BLaER1 (cell line): Measurements from ENCODE around the gene CDH1.

ENCODE experiments used
- H3K27ac ChIP-seq: shearing (Covaris generic); formaldehyde crosslinking; 2 replicates; pipeline ENCODE4 v1.8.1; 2022
- H3K27me3 ChIP-seq: shearing (Covaris generic); formaldehyde crosslinking; 2 replicates; pipeline ENCODE4 v1.8.1; 2022
- H3K36me3 ChIP-seq: shearing (Covaris generic); formaldehyde crosslinking; 2 replicates; pipeline ENCODE4 v1.8.1; 2022
- H3K4me1 ChIP-seq: shearing (Covaris generic); formaldehyde crosslinking; 2 replicates; pipeline ENCODE4 v1.8.1; 2022
- H3K4me2 ChIP-seq: shearing (Covaris generic); formaldehyde crosslinking; 2 replicates; pipeline ENCODE4 v1.8.1; 2022
- H3K4me3 ChIP-seq: shearing (Covaris generic); formaldehyde crosslinking; 2 replicates; pipeline ENCODE4 v1.8.1; 2022
- H3K9ac ChIP-seq: shearing (Covaris generic); formaldehyde crosslinking; 2 replicates; pipeline ENCODE4 v1.8.1; 2022
- H3K9me3 ChIP-seq: shearing (Covaris generic); formaldehyde crosslinking; 2 replicates; pipeline ENCODE4 v1.8.1; 2022
- H4K20me1 ChIP-seq: shearing (Covaris generic); formaldehyde crosslinking; 2 replicates; pipeline ENCODE4 v1.8.1; 2022
- Cebpa-rat ChIP-seq: shearing (Covaris generic); IDR thresholded peaks from 2 replicates; pipeline ENCODE4 v1.8.1; 2022

CDH1 gene

DNA sequence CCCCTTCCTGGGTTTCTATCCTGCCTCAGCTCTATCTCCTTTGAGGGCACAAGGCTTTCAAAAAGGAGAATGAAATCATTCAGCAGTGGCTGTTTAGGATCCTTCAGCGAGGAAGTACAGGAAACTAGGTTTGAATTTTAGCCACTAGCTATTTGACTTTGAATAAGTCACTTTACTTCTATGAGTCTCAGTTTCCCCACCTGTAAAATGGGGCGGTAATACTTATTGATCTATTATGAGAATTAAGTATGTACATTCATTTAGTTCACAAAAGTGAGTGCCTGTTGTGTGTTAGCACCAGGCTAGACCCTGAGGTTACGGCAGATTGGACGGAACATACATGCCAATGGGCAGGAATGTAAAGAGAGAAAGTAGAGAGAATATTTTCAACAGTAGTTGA lies 6.6 kb downstream of the CDH1 start:
- no peak for TF ChIP-seq Cebpa-rat
- peaks cover 4% of the 10 kb centered on the region for H3K27me3 ChIP-seq
- no peaks in the 10 kb centered on the region for H3K36me3 ChIP-seq
- H3K4me3 ChIP-seq, result no peak overlapping the region
- H3K9ac ChIP-seq, result no peak overlapping the region
- H3K4me2 ChIP-seq, result no peak overlapping the region
- H3K4me1 ChIP-seq, result peaks cover 40% of the 10 kb centered on the region
- H4K20me1 ChIP-seq, result peaks cover 25% of the 10 kb centered on the region
- no peaks in the 10 kb centered on the region for H3K9me3 ChIP-seq
- H3K27ac ChIP-seq, result no peak overlapping the region

DNA sequence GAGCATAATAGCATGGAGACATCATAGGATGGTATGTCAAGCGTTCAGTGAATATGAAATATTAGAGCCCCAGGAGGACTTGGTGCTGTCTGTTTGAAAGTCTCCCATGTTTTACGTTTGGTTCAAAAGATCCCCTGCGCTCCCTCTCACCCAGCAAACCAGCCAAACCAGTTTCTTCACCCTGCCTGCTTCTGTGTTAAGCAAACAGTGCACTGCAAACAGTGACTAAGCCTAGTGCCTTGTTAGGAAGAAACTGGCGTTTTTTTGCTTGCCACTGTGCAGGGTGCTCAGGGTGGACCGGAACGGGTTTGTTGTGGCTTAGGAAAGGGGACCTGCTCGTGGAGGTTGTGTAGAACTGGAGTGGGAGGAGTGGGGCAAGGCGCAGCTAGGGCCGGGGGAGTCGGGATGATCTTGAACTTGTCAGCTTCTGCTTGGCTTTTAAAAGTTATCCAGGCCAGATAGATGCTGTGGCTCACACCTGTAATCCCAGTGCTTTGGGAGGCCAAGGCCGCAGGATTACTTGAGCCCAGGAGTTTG lies 7.7 kb downstream of the CDH1 start:
- Histone ChIP-seq H3K4me3 (no peak overlapping the region), H3K9me3 (no peaks in the 10 kb centered on the region), H3K36me3 (no peaks in the 10 kb centered on the region), H3K27ac (no peak overlapping the region), H4K20me1 (peaks cover 20% of the 10 kb centered on the region), H3K27me3 (no peaks in the 10 kb centered on the region), H3K4me1 (peaks cover 33% of the 10 kb centered on the region), H3K9ac (no peak overlapping the region), H3K4me2 (no peak overlapping the region)
- TF ChIP-seq Cebpa-rat, result no peak

DNA sequence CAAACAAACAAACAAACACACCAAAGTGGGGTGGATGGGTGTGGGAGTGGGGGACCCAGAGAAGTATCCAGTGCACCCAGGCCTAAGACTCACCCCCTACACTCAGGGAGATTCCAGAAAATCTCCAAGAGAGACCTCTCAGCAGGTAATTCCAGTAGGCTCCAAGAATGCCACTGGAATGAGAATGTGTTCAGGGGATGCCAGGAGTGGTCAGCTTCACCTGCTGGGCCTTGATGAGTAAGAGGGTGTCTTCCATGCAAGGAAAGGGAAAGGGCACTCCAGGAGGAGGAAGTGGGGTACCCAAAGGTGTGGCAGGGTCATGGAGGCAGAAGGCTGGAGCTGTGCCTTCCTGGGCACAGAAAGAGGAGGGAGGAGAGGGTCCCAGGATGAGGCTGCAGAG lies 9.9 kb downstream of the CDH1 start:
- Histone ChIP-seq H3K27me3 (no peaks in the 10 kb centered on the region), H3K4me3 (no peak overlapping the region), H3K4me1 (peaks cover 12% of the 10 kb centered on the region), H3K9me3 (no peaks in the 10 kb centered on the region), H3K36me3 (no peaks in the 10 kb centered on the region), H3K4me2 (no peak overlapping the region), H3K9ac (no peak overlapping the region), H4K20me1 (no peaks in the 10 kb centered on the region), H3K27ac (no peak overlapping the region)
- TF ChIP-seq Cebpa-rat, result no peak

DNA sequence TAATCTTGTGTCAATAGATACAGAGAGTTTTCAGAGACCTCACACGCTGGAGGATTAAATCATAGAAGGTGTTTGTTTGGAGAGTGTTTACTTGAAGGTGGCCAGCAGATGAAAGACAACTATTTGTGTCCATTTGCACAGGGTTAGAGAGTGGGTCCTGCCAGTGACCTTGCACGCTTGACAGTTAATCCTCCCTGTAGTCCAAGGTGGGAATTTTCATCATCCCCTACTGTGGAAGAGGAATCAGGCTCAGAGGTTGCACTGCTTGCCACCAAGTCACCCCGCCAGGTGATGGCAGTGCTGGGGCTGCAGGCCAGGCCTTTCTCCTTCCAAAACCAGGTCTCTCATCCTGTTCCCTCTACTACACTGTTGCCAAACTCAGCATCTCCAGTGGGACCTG lies 12.3 kb downstream of the CDH1 start:
- Histone ChIP-seq H3K27me3 (no peaks in the 10 kb centered on the region), H3K4me1 (no peaks in the 10 kb centered on the region), H3K9me3 (no peaks in the 10 kb centered on the region), H3K4me2 (no peak overlapping the region), H3K36me3 (no peaks in the 10 kb centered on the region), H4K20me1 (no peaks in the 10 kb centered on the region), H3K4me3 (no peak overlapping the region), H3K9ac (no peak overlapping the region), H3K27ac (no peak overlapping the region)
- TF ChIP-seq Cebpa-rat, result no peak

DNA sequence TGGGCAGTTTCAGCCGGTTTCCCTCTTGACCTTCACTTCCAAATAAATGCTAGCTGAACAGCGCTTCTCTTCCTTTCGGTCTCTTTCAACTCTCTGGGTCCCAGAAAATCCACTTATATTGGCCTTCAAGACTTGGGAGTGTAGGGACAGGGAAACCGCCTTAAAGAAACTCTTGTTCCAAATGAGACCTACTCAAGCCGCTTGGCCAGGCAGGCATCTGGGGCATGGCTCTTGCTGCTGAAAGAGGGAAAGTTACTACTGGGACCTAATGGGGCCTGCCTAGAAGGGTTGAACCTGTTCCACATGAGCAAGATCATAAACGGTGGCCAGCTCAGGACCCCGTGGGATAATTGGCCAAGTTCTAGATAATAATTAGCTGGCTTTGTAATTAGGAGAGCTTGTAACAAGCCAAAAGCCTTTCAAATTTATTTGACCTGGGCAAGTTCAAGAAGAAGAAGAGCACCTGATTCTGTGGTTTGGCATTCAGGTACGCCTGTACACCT lies 13.2 kb downstream of the CDH1 start:
- Histone ChIP-seq H3K36me3 (no peaks in the 10 kb centered on the region), H4K20me1 (no peaks in the 10 kb centered on the region), H3K9ac (no peak overlapping the region), H3K9me3 (no peaks in the 10 kb centered on the region), H3K4me1 (no peaks in the 10 kb centered on the region), H3K4me2 (no peak overlapping the region), H3K27ac (no peak overlapping the region), H3K4me3 (no peak overlapping the region), H3K27me3 (no peaks in the 10 kb centered on the region)
- TF ChIP-seq Cebpa-rat, result no peak

DNA sequence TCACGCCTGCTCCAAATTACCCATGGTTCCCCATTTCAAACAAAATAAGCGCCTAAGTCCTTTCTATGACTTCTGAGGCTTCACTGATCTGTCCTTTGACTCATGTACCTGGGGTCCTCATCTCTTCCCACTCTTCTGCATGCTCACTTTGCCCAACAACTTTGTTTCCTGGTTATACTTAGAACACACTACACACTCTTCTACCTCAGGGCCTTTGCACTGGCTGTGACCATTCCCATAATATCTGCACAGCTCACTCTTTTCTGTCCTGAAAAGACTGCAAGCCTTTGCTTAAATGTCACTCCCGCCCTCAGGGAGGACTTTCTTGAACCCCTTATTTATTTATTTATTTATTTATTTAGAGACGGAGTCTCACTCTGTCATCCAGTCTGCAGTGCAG lies 14.1 kb downstream of the CDH1 start:
- Histone ChIP-seq H4K20me1 (no peaks in the 10 kb centered on the region), H3K9me3 (no peaks in the 10 kb centered on the region), H3K4me1 (peaks cover 2% of the 10 kb centered on the region; the same call in 1 of the 2 replicates), H3K27ac (no peak overlapping the region), H3K36me3 (no peaks in the 10 kb centered on the region), H3K4me2 (no peak overlapping the region), H3K9ac (no peak overlapping the region), H3K27me3 (no peaks in the 10 kb centered on the region), H3K4me3 (no peak overlapping the region)
- no peak for TF ChIP-seq Cebpa-rat

DNA sequence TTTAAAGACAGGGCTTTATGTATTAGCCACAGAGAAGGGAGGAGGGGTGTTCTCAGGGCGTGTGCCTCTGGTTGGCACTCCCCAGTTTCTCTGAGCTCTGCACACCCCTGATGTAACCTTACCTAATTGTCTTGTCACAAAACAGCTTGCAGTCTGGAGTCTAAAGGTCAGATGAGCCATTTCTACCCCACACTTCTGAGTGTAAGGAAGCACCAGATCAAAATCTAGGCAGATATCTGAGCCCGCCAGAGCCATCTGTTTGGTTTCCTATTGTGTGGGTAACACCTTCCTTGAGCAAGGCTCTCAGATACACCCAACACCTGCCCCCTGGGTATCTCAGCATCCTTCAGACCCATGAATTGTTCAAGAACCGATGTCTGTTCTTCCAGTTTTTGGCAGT lies 15.5 kb downstream of the CDH1 start:
- H4K20me1 ChIP-seq, result no peaks in the 10 kb centered on the region
- H3K4me3 ChIP-seq, result no peak overlapping the region
- no peak overlapping the region for H3K9ac ChIP-seq
- H3K27ac ChIP-seq, result no peak overlapping the region
- H3K4me1 ChIP-seq, result peaks cover 16% of the 10 kb centered on the region
- no peak overlapping the region for H3K4me2 ChIP-seq
- TF ChIP-seq Cebpa-rat, result no peak
- no peaks in the 10 kb centered on the region for H3K36me3 ChIP-seq
- no peaks in the 10 kb centered on the region for H3K9me3 ChIP-seq
- H3K27me3 ChIP-seq, result no peaks in the 10 kb centered on the region

DNA sequence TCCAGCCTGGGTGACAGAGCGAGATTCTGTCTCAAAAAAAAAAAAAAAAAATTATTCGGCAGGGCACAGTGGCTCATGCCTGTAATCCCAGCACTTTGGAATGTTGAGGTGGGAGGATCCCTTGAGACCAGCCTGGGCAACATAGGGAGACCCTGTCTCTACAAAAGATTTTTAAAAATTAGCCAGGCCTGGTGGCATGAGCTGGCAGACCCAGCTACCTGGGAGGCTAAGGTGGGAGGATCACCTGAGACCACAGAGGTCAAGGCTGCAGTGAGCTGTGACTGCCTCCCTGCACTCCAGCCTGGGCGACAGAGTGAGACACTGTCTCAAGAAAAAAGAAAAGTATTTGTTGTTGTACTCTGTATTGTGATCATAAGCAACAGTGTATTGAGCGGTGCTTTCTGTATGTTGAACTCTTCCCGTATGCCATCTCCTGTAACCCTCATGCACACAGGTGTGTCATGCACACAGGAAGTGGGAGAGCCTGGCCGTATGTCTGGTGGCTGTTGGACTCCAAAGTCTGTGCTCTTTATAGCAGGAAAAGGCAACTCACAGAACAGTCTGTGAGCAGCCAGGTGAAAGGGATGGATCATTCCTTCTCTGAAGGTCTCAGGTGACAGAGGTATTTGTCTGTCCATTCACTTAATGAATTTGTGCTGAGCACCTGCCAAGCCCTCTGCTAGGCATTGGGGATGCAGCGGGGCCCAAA lies 17.1 kb downstream of the CDH1 start:
- Histone ChIP-seq H3K9me3 (no peaks in the 10 kb centered on the region), H3K4me1 (peaks cover 31% of the 10 kb centered on the region), H3K36me3 (no peaks in the 10 kb centered on the region), H3K27ac (no peak overlapping the region), H4K20me1 (no peaks in the 10 kb centered on the region), H3K4me2 (no peak overlapping the region), H3K9ac (no peak overlapping the region), H3K4me3 (no peak overlapping the region), H3K27me3 (no peaks in the 10 kb centered on the region)
- TF ChIP-seq Cebpa-rat, result no peak

DNA sequence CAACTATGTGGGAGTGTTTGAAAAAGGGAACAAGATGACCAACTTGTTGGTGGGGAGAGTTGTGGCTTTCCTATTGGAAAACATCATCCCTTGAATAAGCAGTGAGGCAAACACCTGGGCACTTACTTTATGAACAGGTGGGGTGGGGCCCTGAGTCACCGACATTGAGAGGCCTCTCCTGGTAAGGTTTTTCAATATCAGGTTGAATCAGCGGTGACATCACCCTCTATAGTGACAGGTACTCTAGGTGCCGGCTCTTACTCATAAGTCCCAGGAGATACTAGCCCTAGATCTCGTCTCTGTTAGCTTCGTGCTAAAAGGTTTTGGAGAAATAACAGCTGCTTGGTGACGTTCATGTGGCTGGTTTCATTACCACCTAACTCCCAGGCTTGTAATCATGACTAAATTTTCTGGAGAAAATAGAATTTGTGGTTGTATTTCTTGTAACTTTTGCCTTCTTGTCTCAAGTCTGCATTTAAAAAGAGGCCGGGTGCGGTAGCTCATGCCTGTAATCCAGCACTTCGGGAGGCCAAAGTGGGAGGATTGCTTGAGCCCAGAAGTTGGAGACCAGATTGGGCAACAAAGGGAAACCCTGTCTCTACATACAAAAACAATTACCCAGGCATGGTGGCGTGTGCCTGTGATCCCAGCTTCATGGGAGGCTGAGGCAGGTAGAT lies 19.3 kb downstream of the CDH1 start:
- H3K9me3 ChIP-seq, result no peaks in the 10 kb centered on the region
- H3K4me3 ChIP-seq, result no peak overlapping the region
- no peak overlapping the region for H3K9ac ChIP-seq
- H3K27me3 ChIP-seq, result no peaks in the 10 kb centered on the region
- TF ChIP-seq Cebpa-rat, result no peak
- H3K4me1 ChIP-seq, result peaks cover 40% of the 10 kb centered on the region
- no peaks in the 10 kb centered on the region for H3K36me3 ChIP-seq
- H4K20me1 ChIP-seq, result no peaks in the 10 kb centered on the region
- H3K27ac ChIP-seq, result no peak overlapping the region
- peak overlapping the region; percentile 70 for H3K4me2 ChIP-seq

DNA sequence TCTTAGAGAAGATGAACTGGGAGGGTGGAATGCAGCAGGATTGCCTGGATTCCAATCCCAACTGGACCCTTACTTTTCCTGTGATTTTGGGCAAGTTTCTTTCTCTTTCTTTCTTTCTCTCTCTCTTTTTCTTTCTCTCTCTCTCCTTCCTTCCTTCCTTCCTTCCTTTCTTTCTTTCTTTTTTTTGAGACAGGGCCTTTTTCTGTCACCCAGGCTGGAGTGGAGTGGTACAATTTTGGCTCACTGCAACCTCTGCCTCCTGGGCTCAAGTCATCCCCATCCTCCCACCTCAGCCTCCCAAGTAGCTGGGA lies 20.5 kb downstream of the CDH1 start:
- Histone ChIP-seq H4K20me1 (no peaks in the 10 kb centered on the region), H3K27me3 (no peaks in the 10 kb centered on the region), H3K27ac (no peak overlapping the region; the same call in 1 of the 2 replicates), H3K4me2 (peak overlapping the region; percentile 70), H3K9ac (no peak overlapping the region), H3K9me3 (no peaks in the 10 kb centered on the region), H3K4me1 (peaks cover 43% of the 10 kb centered on the region), H3K36me3 (no peaks in the 10 kb centered on the region), H3K4me3 (no peak overlapping the region)
- no peak for TF ChIP-seq Cebpa-rat
